GM12874 (cell line): ENCODE results near the gene TTC9.

Experiments used
- CTCF ChIP-seq: IDR thresholded peaks from 2 replicates; pipeline ENCODE4 v1.5.1; 2011; ENCODE audit warnings: low read depth, mild to moderate bottlenecking, control low read depth, low read length, moderate library complexity; ENCODE audit not compliant: insufficient read depth

The TTC9 gene

DNA sequence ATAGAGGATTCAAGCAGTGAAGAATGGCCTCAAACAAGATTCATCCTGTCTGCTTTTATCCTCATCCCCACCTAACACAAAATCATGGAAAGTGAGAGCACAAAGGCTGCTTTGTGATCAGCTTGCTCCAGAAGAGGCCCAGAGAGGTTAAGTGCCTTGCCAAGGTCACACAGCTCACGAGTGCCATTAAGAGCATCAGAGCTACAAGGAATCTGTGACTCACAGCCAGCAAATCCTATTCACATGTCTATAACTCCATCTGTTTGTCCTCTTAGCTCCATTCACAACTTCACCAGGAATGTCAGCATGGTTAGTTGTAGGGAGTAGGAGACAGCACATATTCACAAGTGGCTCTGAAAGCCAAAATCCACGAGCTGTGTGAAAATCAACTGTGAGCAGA, 79.8 kb downstream of the TTC9 start:
- no peak for TF ChIP-seq CTCF

- no peak for TF ChIP-seq CTCF
Measured at GRCh38 chr14:70722418-70722817, 80.7 kb downstream of the TTC9 start.

GRCh38 chr14:70723276-70723675, 81.6 kb downstream of the TTC9 start:
- TF ChIP-seq CTCF = no peak

- TF ChIP-seq CTCF = no peak
Measured at GRCh38 chr14:70724110-70724509, 82.4 kb downstream of the TTC9 start.

- TF ChIP-seq CTCF = no peak
Measured at GRCh38 chr14:70724944-70725343, 83.2 kb downstream of the TTC9 start.
